Left ventricle myocardium superior (tissue), 1 donor: ENCODE results near the gene FNDC7. TPM values are rescaled to one million over a fixed set of nuclear protein-coding genes. Genes with fewer than 3 reads are reported as not detected.
"Not testable (repeated sequence)": the region's sequence is repeated elsewhere in the genome, so short reads cannot be mapped to it uniquely, and the experiment has no call there.

Source experiments
- ATAC-seq: fragments of 200-7000 bp; cut with Tn5 transposase; one replicate; pipeline ENCODE4 v1.9.1; 2020; ENCODE audit warnings: mild to moderate bottlenecking, moderate library complexity
- DNase-seq: peaks from one replicate; pipeline ENCODE4 v3.0.0-alpha.2; 2020
- intact Hi-C: fragments of 100-400 bp; cut with micrococcal nuclease; formaldehyde crosslinking; loops from one replicate; pipeline ENCODE4 v1.11.0; 2022
- total RNA-seq: library from RNA; stranded (reverse); fragmentation: NEBNext Ultra II Directional; extraction: Animal tissue kit (Norgen Biotek cat#: 25700); gene quantifications from one replicate; pipeline ENCODE4 v1.2.1, GENCODE V29; 2021
- donor health status: DM: no; HTN: yes; CAD: no; lungs with severe emphysema.

The FNDC7 gene
- total RNA-seq, 1 donor from 2014 or later = not detected

DNA sequence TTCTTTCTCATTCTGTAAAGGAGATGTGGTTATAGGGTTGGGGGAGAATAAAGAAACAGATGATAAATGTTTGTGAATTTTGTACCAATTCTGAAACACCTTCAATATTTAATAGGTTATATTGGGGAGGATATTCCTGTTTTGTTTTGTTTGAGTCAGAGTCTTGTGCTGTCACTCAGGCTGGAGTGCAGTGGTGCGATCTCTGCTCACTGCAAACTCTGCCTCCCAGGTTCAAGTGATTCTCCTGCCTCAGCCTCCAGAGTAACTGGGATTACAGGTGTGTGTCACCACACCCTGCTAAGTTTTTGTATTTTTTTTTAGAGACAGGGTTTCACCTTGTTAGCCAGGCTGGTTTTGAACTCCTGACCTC is 68.9 kb downstream of the FNDC7 start:
- ATAC-seq, DNase-seq, intact Hi-C loops: not testable (repeated sequence)

DNA sequence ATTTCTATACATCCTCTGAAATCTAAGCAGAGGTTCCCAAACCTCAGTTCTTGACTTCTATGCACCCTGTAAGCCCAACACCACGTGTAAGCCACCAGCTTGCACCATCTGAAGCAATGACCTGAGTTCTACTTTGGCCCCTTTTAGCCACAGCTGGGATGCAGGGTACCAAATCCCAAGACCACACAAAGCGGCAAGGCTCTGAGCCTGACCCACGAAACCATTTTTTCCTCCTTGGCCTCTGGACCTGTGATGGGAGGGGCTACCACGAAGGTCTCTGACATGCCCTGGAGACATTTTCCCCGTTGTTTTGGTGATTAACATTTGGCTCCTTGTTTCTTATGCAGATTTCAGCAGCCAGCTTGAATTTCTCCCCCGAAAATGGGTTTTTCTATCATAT is 72.6 kb downstream of the FNDC7 start:
- intact Hi-C loops = no loop called here
- ATAC-seq (no peak), DNase-seq (no peak)

DNA sequence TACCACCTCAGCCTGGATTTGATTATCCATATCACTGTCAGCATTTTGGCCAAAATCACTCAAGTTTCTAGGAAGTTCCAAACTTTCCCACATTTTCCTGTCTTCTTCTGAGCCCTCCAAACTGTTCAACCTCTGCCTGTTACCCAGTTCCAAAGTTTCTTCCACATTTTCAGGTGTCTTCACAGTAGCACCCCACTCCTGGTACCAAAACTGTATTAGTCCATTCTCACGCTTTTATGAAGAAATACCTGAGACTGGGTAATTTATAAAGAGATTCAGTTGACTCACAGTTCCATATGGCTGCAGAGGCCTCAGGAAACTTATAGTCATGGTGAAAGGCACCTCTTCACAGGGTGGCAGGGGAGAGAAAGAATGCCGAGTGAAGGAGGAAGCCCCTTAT is 73.2 kb downstream of the FNDC7 start:
- ATAC-seq (no peak), DNase-seq (no peak)
- intact Hi-C loops = no loop called here

DNA sequence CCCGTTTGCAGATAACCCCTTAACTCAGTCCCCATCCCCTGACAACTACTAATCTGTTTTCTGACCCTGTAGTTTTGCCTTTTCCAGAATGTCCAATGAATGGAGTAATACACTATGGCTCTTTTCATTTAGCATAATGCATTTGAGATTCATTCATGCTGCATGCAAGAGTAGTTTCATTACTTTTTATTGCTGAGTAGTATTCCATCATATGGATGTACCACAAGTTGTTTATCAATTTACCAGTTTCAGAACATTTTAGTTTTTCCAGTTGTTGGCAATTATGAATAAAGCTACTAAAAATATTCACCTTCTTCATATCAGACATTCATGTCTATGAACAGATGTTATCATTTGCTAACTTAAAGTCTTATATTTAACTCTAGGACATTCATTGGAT is 79.1 kb downstream of the FNDC7 start:
- ATAC-seq (no peak), DNase-seq (no peak)
- intact Hi-C loops = no loop called here

Other genes starting within 250 kb of the FNDC7 start
- 5.0 TPM for gene EEIG2, start 152.8 kb upstream of the FNDC7 start, total RNA-seq
- gene HENMT1, start 51.8 kb upstream of the FNDC7 start, total RNA-seq = 1.2 TPM
- 20.8 TPM for gene PRPF38B, start 20.6 kb upstream of the FNDC7 start, total RNA-seq
- 23.3 TPM for gene STXBP3, start 33.8 kb downstream of the FNDC7 start, total RNA-seq
- not detected for gene AKNAD1, start 144.2 kb downstream of the FNDC7 start, total RNA-seq
- 4.9 TPM for gene GPSM2, start 164.1 kb downstream of the FNDC7 start, total RNA-seq